SK-N-SH treated with all-trans-retinoic acid at 6 μM for 48 hours (cell line): ENCODE measurements around the gene DDAH1.

Experiments
- ATAC-seq: fragments of 200-7000 bp; cut with Tn5 transposase; 3 replicates; pipeline ENCODE4 v1.9.1; 2020; ENCODE audit warnings: mild to moderate bottlenecking, moderate library complexity
- ARNTL ChIP-seq: fragments of 450-650 bp; formaldehyde crosslinking; IDR thresholded peaks from 2 replicates; pipeline ENCODE4 v1.5.0; 2020; ENCODE audit warnings: low read depth, mild to moderate bottlenecking, moderate library complexity, borderline replicate concordance
- BACH2 ChIP-seq: fragments of 250-450 bp; sonication (Bioruptor Pico); IDR thresholded peaks from 2 replicates; pipeline ENCODE4 v1.9.0; 2021; ENCODE audit warnings: mild to moderate bottlenecking, borderline replicate concordance
- CREB5 ChIP-seq: fragments of 250-450 bp; sonication (Bioruptor Pico); IDR thresholded peaks from 2 replicates; pipeline ENCODE4 v1.5.1; 2020; ENCODE audit warnings: low read depth, mild to moderate bottlenecking, moderate library complexity
- CSRNP3 ChIP-seq: fragments of 250-450 bp; sonication (Bioruptor Pico); IDR thresholded peaks from 2 replicates; pipeline ENCODE4 v1.5.1; 2021; ENCODE audit warnings: mild to moderate bottlenecking, moderate library complexity
- GLIS3 ChIP-seq: fragments of 250-450 bp; sonication (Bioruptor Pico); IDR thresholded peaks from 2 replicates; pipeline ENCODE4 v1.5.0; 2020; ENCODE audit warnings: mild to moderate bottlenecking, moderate library complexity
- OSR1 ChIP-seq: fragments of 250-450 bp; sonication (Bioruptor Pico); IDR thresholded peaks from 2 replicates; pipeline ENCODE4 v1.8.0; 2022; ENCODE audit warnings: moderate library complexity, mild to moderate bottlenecking, inconsistent platforms
- PATZ1 ChIP-seq: fragments of 250-450 bp; sonication (Bioruptor Pico); IDR thresholded peaks from 2 replicates; pipeline ENCODE4 v1.8.0; 2020; ENCODE audit warnings: mild to moderate bottlenecking, moderate library complexity, borderline replicate concordance
- POU6F1 ChIP-seq: fragments of 250-450 bp; sonication (Bioruptor Pico); IDR thresholded peaks from 2 replicates; pipeline ENCODE4 v1.8.0; 2021; ENCODE audit warnings: low read depth, mild to moderate bottlenecking, moderate library complexity, borderline replicate concordance
- PPARA ChIP-seq: fragments of 250-450 bp; sonication (Bioruptor Pico); IDR thresholded peaks from 2 replicates; pipeline ENCODE4 v1.5.0; 2020; ENCODE audit warnings: mild to moderate bottlenecking, borderline replicate concordance
- RARB ChIP-seq: fragments of 250-450 bp; sonication (Bioruptor Pico); IDR thresholded peaks from 2 replicates; pipeline ENCODE4 v1.8.0; 2021; ENCODE audit warnings: mild to moderate bottlenecking, moderate library complexity
- TOX ChIP-seq: fragments of 250-450 bp; sonication (Bioruptor Pico); IDR thresholded peaks from 2 replicates; pipeline ENCODE4 v1.8.0; 2021; ENCODE audit warnings: mild to moderate bottlenecking, moderate library complexity, borderline replicate concordance
- TSHZ2 ChIP-seq: fragments of 250-450 bp; sonication (Bioruptor Pico); IDR thresholded peaks from 2 replicates; pipeline ENCODE4 v1.5.0; 2020; ENCODE audit warnings: mild to moderate bottlenecking, moderate library complexity
- ZC3H10 ChIP-seq: fragments of 250-450 bp; sonication (Bioruptor Pico); IDR thresholded peaks from 2 replicates; pipeline ENCODE4 v1.5.1; 2021; ENCODE audit warnings: mild to moderate bottlenecking, moderate library complexity
- ZFP3 ChIP-seq: fragments of 250-450 bp; sonication (Bioruptor Pico); IDR thresholded peaks from 2 replicates; pipeline ENCODE4 v1.5.0; 2020; ENCODE audit warnings: mild to moderate bottlenecking, moderate library complexity
- ZNF565 ChIP-seq: fragments of 450-650 bp; formaldehyde crosslinking; conservative IDR thresholded peaks from 2 replicates; pipeline ENCODE4 v1.5.0; 2020; ENCODE audit warnings: low read depth, mild to moderate bottlenecking, moderate library complexity
- ZNF70 ChIP-seq: fragments of 450-650 bp; formaldehyde crosslinking; IDR thresholded peaks from 2 replicates; pipeline ENCODE4 v1.5.0; 2020; ENCODE audit warnings: mild to moderate bottlenecking, moderate library complexity
- ZNF8 ChIP-seq: fragments of 450-650 bp; formaldehyde crosslinking; IDR thresholded peaks from 2 replicates; pipeline ENCODE4 v1.5.0; 2020; ENCODE audit warnings: mild to moderate bottlenecking, moderate library complexity

Gene DDAH1

GRCh38 chr1:85284202-85284601, 180.8 kb downstream of the DDAH1 start:
- no peak for ATAC-seq
- TF ChIP-seq ZC3H10 (no peak), BACH2 (no peak), POU6F1 (CRISPR knock-in tag) (no peak), PPARA (CRISPR knock-in tag) (no peak), ZNF8 (CRISPR knock-in tag) (no peak), OSR1 (CRISPR knock-in tag) (no peak), PATZ1 (no peak)

GRCh38 chr1:85283475-85284199, 181.3 kb downstream of the DDAH1 start:
- no peak; the same call in 2 of the 3 replicates for ATAC-seq
- no peak for TF ChIP-seq ZNF565 (CRISPR knock-in tag)
- no peak for TF ChIP-seq OSR1 (CRISPR knock-in tag)
- TF ChIP-seq RARB (CRISPR knock-in tag), result no peak
- TF ChIP-seq TOX (CRISPR knock-in tag), result no peak
- no peak for TF ChIP-seq ZFP3 (CRISPR knock-in tag)
- TF ChIP-seq TSHZ2 (CRISPR knock-in tag), result no peak
- TF ChIP-seq ARNTL (CRISPR knock-in tag), result no peak
- no peak for TF ChIP-seq ZNF8 (CRISPR knock-in tag)
- no peak for TF ChIP-seq GLIS3
- no peak for TF ChIP-seq POU6F1 (CRISPR knock-in tag)
- TF ChIP-seq ZNF70 (CRISPR knock-in tag), result no peak
- TF ChIP-seq CSRNP3 (CRISPR knock-in tag), result no peak
- no peak for TF ChIP-seq CREB5 (CRISPR knock-in tag)

- ATAC-seq, result no peak
Measured at GRCh38 chr1:85282424-85282823, 182.5 kb downstream of the DDAH1 start.

More at GRCh38 chr1:85282424-85282823, 182.5 kb downstream of the DDAH1 start:
- no peak for TF ChIP-seq PPARA (CRISPR knock-in tag)
- TF ChIP-seq OSR1 (CRISPR knock-in tag), result no peak
- TF ChIP-seq CSRNP3 (CRISPR knock-in tag), result no peak
